ENCODE results near the gene ZCCHC8. TPM values are rescaled to one million over a fixed set of nuclear protein-coding genes. Genes with fewer than 3 reads are reported as not detected.
A peak's percentile ranks its signal among the peaks of the same experiment; 100 is the strongest.

ZCCHC8 gene
- polyA plus RNA-seq, 2 of the 4 experiments (the other 2 are of a cell fraction): 20.9 to 40.1 TPM

- POLR2A ChIA-PET: no interaction called here
Observed at GRCh38 chr12:122528992-122529391, 28.3 kb upstream of the ZCCHC8 start.

GRCh38 chr12:122528582-122528981 is 27.9 kb upstream of the ZCCHC8 start:
- no peak for ATAC-seq
- Histone ChIP-seq H3K4me2 (peak overlapping the region; percentile 83), H3K9me3 (no peaks in the 10 kb centered on the region), H3K4me3 (peak overlapping the region; percentile 69; the same call in 2 of the 3 replicates), H3K4me1 (peaks cover 11% of the 10 kb centered on the region), H3K27ac (peak overlapping the region in 1 of 2 experiments; percentile 87; a peak in 2 of 6 replicates)
- no peak for DNase-seq (ENCODE audit: low read depth in 1 of 2, low spot score in 1 of 2)
- WGBS (ENCODE audit: missing lambda C conversion rate): 93% methylated on average over 7 of the region's 7 CpGs
- TF ChIP-seq ELK1 (IDR thresholded peaks at IDR 0.05; ENCODE audit: low read depth, low read length): no peak
- TF ChIP-seq ZNF302 (CRISPR knock-in tag; IDR thresholded peaks at IDR 0.05): no peak
- no peak for TF ChIP-seq RFX5 (IDR thresholded peaks at IDR 0.05)
- no peak for TF ChIP-seq CHD2 (IDR thresholded peaks at IDR 0.05; ENCODE audit: low read length, partially characterized antibody)
- no peak for TF ChIP-seq RCOR1 (IDR thresholded peaks at IDR 0.05; ENCODE audit: low read depth, low read length)
- no peak for TF ChIP-seq USF2 (IDR thresholded peaks at IDR 0.05)
- no peak for TF ChIP-seq JUN (IDR thresholded peaks at IDR 0.05)
- TF ChIP-seq POLR2A (IDR thresholded peaks at IDR 0.05; ENCODE audit: low read length): no peak
- TF ChIP-seq FOSB (CRISPR knock-in tag; IDR thresholded peaks at IDR 0.05): no peak
- no peak for TF ChIP-seq KDM5A (IDR thresholded peaks at IDR 0.05)
- no peak for TF ChIP-seq MAZ (IDR thresholded peaks at IDR 0.05; ENCODE audit: borderline replicate concordance, low read depth, low read length)
- no peak for TF ChIP-seq ZSCAN20 (CRISPR knock-in tag; IDR thresholded peaks at IDR 0.05)
- no peak for TF ChIP-seq RNF2 (IDR thresholded peaks at IDR 0.05; ENCODE audit: borderline replicate concordance, low read depth)
- no peak for TF ChIP-seq ZFP36 (IDR thresholded peaks at IDR 0.05; ENCODE audit: borderline replicate concordance, partially characterized antibody)
- ChIA-PET CTCF (interaction anchor here (0.9 to 1.0 kb wide), 2 partner anchors 14 to 173 kb away, joined by 3 read pairs; no protein-coding TSS in a partner anchor), POLR2A (no interaction called here)
- no peak for FAIRE-seq

More at GRCh38 chr12:122528992-122529391, 28.3 kb upstream of the ZCCHC8 start:
- ATAC-seq (no peak), FAIRE-seq (no peak), DNase-seq (ENCODE audit: low read depth in 1 of 2, low spot score in 1 of 2) (no peak)
- WGBS (ENCODE audit: missing lambda C conversion rate): 96% methylated on average over 6 of the region's 6 CpGs
- Histone ChIP-seq H3K4me3 (no peak overlapping the region), H3K27ac (no peak overlapping the region), H3K9me3 (no peaks in the 10 kb centered on the region), H3K4me1 (peaks cover 7% of the 10 kb centered on the region; the same call in 2 of the 3 replicates), H3K4me2 (no peak overlapping the region; the same call in 2 of the 3 replicates)
- CTCF ChIA-PET: interaction anchor here (1.0 kb wide), 1 partner anchor 173 kb away, joined by 3 read pairs; no protein-coding TSS in a partner anchor
- no peak for TF ChIP-seq NFE2L2 (conservative IDR thresholded peaks at IDR 0.05; ENCODE audit: low read length)
- no peak for TF ChIP-seq HOXA7 (CRISPR knock-in tag; IDR thresholded peaks at IDR 0.05)
- no peak for TF ChIP-seq KDM1A (IDR thresholded peaks at IDR 0.05; ENCODE audit: low read depth)
- TF ChIP-seq NPAS2 (CRISPR knock-in tag; IDR thresholded peaks at IDR 0.05; ENCODE audit: borderline replicate concordance): no peak
- TF ChIP-seq SMC3 (IDR thresholded peaks at IDR 0.05): no peak
- TF ChIP-seq POLR2A (IDR thresholded peaks at IDR 0.05; ENCODE audit: low read length): no peak
- no peak for TF ChIP-seq RNF2 (IDR thresholded peaks at IDR 0.05; ENCODE audit: borderline replicate concordance, low read depth)
- TF ChIP-seq RAD21 (conservative IDR thresholded peaks at IDR 0.05 in 1 of 2, IDR thresholded peaks at IDR 0.05 in 1 of 2): no peak
- no peak for TF ChIP-seq ZC3H11A (IDR thresholded peaks at IDR 0.05)
- TF ChIP-seq FOXS1 (CRISPR knock-in tag; IDR thresholded peaks at IDR 0.05): no peak
- no peak for TF ChIP-seq ATOH8 (CRISPR knock-in tag; IDR thresholded peaks at IDR 0.05; ENCODE audit: low read depth)
- no peak for TF ChIP-seq ZSCAN20 (CRISPR knock-in tag; IDR thresholded peaks at IDR 0.05)
- no peak for TF ChIP-seq RARB (CRISPR knock-in tag; IDR thresholded peaks at IDR 0.05)
- no peak for TF ChIP-seq MAX (IDR thresholded peaks at IDR 0.05)
- TF ChIP-seq EP300 (IDR thresholded peaks at IDR 0.05): no peak
